H1 (cell line): ENCODE results near the gene NRBF2. TPM values are rescaled to one million over a fixed set of nuclear protein-coding genes. Genes with fewer than 3 reads are reported as not detected.

ENCODE experiments used
- CHD1 ChIP-seq: IDR thresholded peaks from 2 replicates; pipeline ENCODE4 v1.6.1; 2012; ENCODE audit warnings: low read depth, low read length, improper control_type of control experiment
- CTBP2 ChIP-seq: IDR thresholded peaks from 2 replicates; pipeline ENCODE4 v1.7.0; 2011; ENCODE audit warnings: borderline replicate concordance, mild to moderate bottlenecking, moderate library complexity, mixed read lengths, low read length; ENCODE audit not compliant: insufficient read depth, insufficient read length
- GTF2F1 ChIP-seq: IDR thresholded peaks from 2 replicates; pipeline ENCODE4 v1.6.1; 2012; ENCODE audit warnings: low read depth, low read length, improper control_type of control experiment, borderline replicate concordance
- KDM1A ChIP-seq: fragments of 200-600, 300-600 bp; sonication (generic); IDR thresholded peaks from 2 replicates; pipeline ENCODE4 v1.7.1; 2016; ENCODE audit warnings: mild to moderate bottlenecking, low read length, borderline replicate concordance
- RAD21 ChIP-seq, 2 experiments: IDR thresholded peaks in 1 of 2; conservative IDR thresholded peaks in 1 of 2; 2 replicates each; pipeline ENCODE4 v1.6.1; 2011; ENCODE audit warnings: low read depth in 2 of 2, low read length in 2 of 2, improper control_type of control experiment in 1 of 2, inconsistent platforms in 1 of 2, mild to moderate bottlenecking in 1 of 2, moderate library complexity in 1 of 2
- SIRT6 ChIP-seq: IDR thresholded peaks from one replicate; pipeline ENCODE4 v1.7.1; 2012; ENCODE audit warnings: low read length, inconsistent platforms
- SP1 ChIP-seq: IDR thresholded peaks from 2 replicates; pipeline ENCODE4 v1.6.1; 2011; ENCODE audit warnings: low read depth, low read length
- SRF ChIP-seq: IDR thresholded peaks from 2 replicates; pipeline ENCODE4 v1.6.1; 2011; ENCODE audit warnings: mild to moderate bottlenecking, low read depth, low read length, moderate library complexity
- TCF12 ChIP-seq: IDR thresholded peaks from 2 replicates; pipeline ENCODE4 v1.6.1; 2011; ENCODE audit warnings: low read depth, mild to moderate bottlenecking, low read length
- polyA plus RNA-seq, 7 experiments: library from polyadenylated mRNA; depleted of rRNA in 3 of 7; stranded (reverse) in 5 of 7; unstranded in 2 of 7; fragments of >200 nt in 5 of 7; fragments of 200-250 nt in 2 of 7; gene quantifications; 1 replicate in 5 of 7; 2 replicates in 1 of 7; 4 replicates in 1 of 7; pipeline versions ENCODE4 v1.2.1 to v1.2.3, GENCODE V29; 2011 to 2013; ENCODE audit warnings: missing spikeins in 2 of 7, mixed read lengths in 2 of 7
- total RNA-seq: library from RNA; stranded (reverse); fragmentation: NEBNext Ultra II Directional; extraction: Animal tissue kit (Norgen Biotek cat#: 25700); gene quantifications from 2 replicates; pipeline ENCODE4 v1.2.1, GENCODE V29; 2021
- TF ChIP-seq, protein P1 (sequence below): fragments of 300-600 bp; sonication (generic); IDR thresholded peaks from 2 replicates; pipeline ENCODE4 v1.7.1; 2012; ENCODE audit warnings: low read length, moderate library complexity, mild to moderate bottlenecking, inconsistent platforms; ENCODE audit not compliant: insufficient replicate concordance

Gene NRBF2
- total and polyA plus RNA-seq, 2 of the 8 experiments (the other 6 are each of a cell fraction or from before 2014, with no cell fraction given), result 11.0 to 29.9 TPM

GRCh38 chr10:63157845-63158624 is 24.9 kb downstream of the NRBF2 start (continued):
- TF ChIP-seq, protein P1, sequence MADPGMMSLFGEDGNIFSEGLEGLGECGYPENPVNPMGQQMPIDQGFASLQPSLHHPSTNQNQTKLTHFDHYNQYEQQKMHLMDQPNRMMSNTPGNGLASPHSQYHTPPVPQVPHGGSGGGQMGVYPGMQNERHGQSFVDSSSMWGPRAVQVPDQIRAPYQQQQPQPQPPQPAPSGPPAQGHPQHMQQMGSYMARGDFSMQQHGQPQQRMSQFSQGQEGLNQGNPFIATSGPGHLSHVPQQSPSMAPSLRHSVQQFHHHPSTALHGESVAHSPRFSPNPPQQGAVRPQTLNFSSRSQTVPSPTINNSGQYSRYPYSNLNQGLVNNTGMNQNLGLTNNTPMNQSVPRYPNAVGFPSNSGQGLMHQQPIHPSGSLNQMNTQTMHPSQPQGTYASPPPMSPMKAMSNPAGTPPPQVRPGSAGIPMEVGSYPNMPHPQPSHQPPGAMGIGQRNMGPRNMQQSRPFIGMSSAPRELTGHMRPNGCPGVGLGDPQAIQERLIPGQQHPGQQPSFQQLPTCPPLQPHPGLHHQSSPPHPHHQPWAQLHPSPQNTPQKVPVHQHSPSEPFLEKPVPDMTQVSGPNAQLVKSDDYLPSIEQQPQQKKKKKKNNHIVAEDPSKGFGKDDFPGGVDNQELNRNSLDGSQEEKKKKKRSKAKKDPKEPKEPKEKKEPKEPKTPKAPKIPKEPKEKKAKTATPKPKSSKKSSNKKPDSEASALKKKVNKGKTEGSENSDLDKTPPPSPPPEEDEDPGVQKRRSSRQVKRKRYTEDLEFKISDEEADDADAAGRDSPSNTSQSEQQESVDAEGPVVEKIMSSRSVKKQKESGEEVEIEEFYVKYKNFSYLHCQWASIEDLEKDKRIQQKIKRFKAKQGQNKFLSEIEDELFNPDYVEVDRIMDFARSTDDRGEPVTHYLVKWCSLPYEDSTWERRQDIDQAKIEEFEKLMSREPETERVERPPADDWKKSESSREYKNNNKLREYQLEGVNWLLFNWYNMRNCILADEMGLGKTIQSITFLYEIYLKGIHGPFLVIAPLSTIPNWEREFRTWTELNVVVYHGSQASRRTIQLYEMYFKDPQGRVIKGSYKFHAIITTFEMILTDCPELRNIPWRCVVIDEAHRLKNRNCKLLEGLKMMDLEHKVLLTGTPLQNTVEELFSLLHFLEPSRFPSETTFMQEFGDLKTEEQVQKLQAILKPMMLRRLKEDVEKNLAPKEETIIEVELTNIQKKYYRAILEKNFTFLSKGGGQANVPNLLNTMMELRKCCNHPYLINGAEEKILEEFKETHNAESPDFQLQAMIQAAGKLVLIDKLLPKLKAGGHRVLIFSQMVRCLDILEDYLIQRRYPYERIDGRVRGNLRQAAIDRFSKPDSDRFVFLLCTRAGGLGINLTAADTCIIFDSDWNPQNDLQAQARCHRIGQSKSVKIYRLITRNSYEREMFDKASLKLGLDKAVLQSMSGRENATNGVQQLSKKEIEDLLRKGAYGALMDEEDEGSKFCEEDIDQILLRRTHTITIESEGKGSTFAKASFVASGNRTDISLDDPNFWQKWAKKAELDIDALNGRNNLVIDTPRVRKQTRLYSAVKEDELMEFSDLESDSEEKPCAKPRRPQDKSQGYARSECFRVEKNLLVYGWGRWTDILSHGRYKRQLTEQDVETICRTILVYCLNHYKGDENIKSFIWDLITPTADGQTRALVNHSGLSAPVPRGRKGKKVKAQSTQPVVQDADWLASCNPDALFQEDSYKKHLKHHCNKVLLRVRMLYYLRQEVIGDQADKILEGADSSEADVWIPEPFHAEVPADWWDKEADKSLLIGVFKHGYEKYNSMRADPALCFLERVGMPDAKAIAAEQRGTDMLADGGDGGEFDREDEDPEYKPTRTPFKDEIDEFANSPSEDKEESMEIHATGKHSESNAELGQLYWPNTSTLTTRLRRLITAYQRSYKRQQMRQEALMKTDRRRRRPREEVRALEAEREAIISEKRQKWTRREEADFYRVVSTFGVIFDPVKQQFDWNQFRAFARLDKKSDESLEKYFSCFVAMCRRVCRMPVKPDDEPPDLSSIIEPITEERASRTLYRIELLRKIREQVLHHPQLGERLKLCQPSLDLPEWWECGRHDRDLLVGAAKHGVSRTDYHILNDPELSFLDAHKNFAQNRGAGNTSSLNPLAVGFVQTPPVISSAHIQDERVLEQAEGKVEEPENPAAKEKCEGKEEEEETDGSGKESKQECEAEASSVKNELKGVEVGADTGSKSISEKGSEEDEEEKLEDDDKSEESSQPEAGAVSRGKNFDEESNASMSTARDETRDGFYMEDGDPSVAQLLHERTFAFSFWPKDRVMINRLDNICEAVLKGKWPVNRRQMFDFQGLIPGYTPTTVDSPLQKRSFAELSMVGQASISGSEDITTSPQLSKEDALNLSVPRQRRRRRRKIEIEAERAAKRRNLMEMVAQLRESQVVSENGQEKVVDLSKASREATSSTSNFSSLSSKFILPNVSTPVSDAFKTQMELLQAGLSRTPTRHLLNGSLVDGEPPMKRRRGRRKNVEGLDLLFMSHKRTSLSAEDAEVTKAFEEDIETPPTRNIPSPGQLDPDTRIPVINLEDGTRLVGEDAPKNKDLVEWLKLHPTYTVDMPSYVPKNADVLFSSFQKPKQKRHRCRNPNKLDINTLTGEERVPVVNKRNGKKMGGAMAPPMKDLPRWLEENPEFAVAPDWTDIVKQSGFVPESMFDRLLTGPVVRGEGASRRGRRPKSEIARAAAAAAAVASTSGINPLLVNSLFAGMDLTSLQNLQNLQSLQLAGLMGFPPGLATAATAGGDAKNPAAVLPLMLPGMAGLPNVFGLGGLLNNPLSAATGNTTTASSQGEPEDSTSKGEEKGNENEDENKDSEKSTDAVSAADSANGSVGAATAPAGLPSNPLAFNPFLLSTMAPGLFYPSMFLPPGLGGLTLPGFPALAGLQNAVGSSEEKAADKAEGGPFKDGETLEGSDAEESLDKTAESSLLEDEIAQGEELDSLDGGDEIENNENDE, result peak; percentile 21
- TF ChIP-seq CHD1 (no peak), SIRT6 (no peak), KDM1A (no peak), RAD21 (IDR thresholded peaks at IDR 0.05 in 1 of 2, conservative IDR thresholded peaks at IDR 0.05 in 1 of 2; ENCODE audit: low read depth in 2 of 2, low read length in 2 of 2) (peak; percentile 96 to 97), GTF2F1 (no peak), SP1 (no peak), CTBP2 (no peak), SRF (no peak), TCF12 (peak; percentile 75; the same call in 1 of the 2 replicates)
